ENCODE data around the gene SPHK1. TPM values are rescaled to one million over a fixed set of nuclear protein-coding genes. Genes with fewer than 3 reads are reported as not detected.
"Not testable (repeated sequence)": the region's sequence is repeated elsewhere in the genome, so short reads cannot be mapped to it uniquely, and the experiment has no call there.

SPHK1 gene
- total RNA-seq, 1 experiment from 2014 or later = 7.7 TPM

DNA sequence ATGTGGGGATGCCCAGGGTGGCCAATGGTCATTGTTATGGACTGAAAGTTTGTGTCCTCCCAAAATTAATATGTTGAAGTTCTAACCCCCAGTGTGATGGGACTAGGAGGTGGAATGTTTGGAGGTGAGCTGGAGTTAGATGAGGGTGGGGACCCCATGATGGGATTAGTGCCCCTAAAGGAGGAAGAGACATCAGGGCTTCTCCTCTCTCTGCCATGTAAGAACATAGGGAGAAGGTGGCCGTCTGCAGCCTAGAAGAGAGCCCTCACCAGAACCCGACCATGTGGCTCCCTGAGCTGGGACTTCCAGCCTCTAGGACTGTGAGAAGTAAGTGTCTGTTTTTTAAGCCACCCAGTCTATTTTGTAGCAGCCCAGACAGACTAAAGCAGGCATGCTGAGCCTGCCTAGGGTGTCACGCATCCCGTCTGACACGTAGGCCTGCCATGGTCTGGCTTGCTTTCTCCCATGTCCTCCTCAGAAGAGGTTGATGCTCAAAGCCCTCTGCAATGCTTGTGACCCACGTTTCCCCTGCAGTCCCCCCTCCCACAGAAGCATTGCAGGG is 26.7 kb upstream of the SPHK1 start:
- TF ChIP-seq, protein P1, sequence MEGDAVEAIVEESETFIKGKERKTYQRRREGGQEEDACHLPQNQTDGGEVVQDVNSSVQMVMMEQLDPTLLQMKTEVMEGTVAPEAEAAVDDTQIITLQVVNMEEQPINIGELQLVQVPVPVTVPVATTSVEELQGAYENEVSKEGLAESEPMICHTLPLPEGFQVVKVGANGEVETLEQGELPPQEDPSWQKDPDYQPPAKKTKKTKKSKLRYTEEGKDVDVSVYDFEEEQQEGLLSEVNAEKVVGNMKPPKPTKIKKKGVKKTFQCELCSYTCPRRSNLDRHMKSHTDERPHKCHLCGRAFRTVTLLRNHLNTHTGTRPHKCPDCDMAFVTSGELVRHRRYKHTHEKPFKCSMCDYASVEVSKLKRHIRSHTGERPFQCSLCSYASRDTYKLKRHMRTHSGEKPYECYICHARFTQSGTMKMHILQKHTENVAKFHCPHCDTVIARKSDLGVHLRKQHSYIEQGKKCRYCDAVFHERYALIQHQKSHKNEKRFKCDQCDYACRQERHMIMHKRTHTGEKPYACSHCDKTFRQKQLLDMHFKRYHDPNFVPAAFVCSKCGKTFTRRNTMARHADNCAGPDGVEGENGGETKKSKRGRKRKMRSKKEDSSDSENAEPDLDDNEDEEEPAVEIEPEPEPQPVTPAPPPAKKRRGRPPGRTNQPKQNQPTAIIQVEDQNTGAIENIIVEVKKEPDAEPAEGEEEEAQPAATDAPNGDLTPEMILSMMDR (IDR thresholded peaks at IDR 0.05; ENCODE audit: insufficient read depth in 1 of 2, low read depth in 1 of 2, low read length in 1 of 2, severe bottlenecking in 1 of 2, unreplicated experiment in 1 of 2) = no peak
- Mint-ChIP-seq H3K4me3 (ENCODE audit: unreplicated experiment) (no peak overlapping the region), H3K36me3 (ENCODE audit: insufficient read depth, unreplicated experiment) (peaks cover 6% of the 10 kb centered on the region), H3K27ac (ENCODE audit: unreplicated experiment) (no peak overlapping the region), H3K4me1 (ENCODE audit: low read depth, unreplicated experiment) (no peaks in the 10 kb centered on the region), H3K9me3 (ENCODE audit: unreplicated experiment) (no peaks in the 10 kb centered on the region), H3K27me3 (ENCODE audit: insufficient read depth, unreplicated experiment) (no peaks in the 10 kb centered on the region)
- H3K27me3 ChIP-seq (replicated peaks; ENCODE audit: control insufficient read depth, insufficient read depth, low read length) = no peaks in the 10 kb centered on the region
- 0 out of 2 replicates have a peak, but pooled peaks cover 4% of the 10 kb centered on the region for H3K4me1 ChIP-seq
- ChIA-PET POLR2A (no interaction called here), CTCF (interaction anchor here (0.7 kb wide), 1 partner anchor 850 kb away, joined by 9 read pairs; no protein-coding TSS in a partner anchor)
- BruUV-seq (replicated peaks) = no TSS peak
- intact Hi-C loops (cut with micrococcal nuclease; ENCODE audit: unreplicated experiment) = no loop called here
- DNase-seq = no peak
- H3K4me3 ChIP-seq (ENCODE audit: low read depth, low read length) = no peak overlapping the region
- H3K36me3 ChIP-seq (ENCODE audit: control insufficient read depth, insufficient read depth, low read length) = no peaks in the 10 kb centered on the region
- H3K9me3 ChIP-seq = no peaks in the 10 kb centered on the region

DNA sequence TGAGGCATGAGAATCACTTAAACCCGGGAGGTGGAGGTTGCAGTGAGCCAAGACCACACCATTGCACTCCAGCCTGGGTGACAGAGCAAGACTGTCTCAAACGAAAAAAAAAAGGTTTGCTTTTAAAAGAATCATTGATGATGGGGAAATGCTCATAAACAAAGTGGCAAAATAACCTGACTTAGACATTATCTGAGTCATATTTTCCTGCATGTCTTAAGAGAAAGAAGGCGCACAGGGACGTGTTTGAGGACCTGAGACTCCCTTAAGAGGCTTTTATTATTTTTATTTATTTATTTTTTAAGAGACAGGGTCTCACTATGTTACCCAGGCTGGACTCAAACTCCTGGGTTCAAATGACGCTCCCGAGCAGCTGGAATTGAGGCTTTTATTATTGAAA is 25.0 kb upstream of the SPHK1 start:
- Histone ChIP-seq H3K4me1 (0 out of 2 replicates have a peak, but pooled peaks cover 4% of the 10 kb centered on the region), H3K27me3 (replicated peaks; ENCODE audit: control insufficient read depth, insufficient read depth, low read length) (no peaks in the 10 kb centered on the region), H3K9me3 (no peaks in the 10 kb centered on the region), H3K4me3 (ENCODE audit: low read depth, low read length) (no peak overlapping the region), H3K36me3 (ENCODE audit: control insufficient read depth, insufficient read depth, low read length) (no peaks in the 10 kb centered on the region)
- Mint-ChIP-seq H3K4me1 (ENCODE audit: low read depth, unreplicated experiment) (no peaks in the 10 kb centered on the region), H3K36me3 (ENCODE audit: insufficient read depth, unreplicated experiment) (no peaks in the 10 kb centered on the region), H3K9me3 (ENCODE audit: unreplicated experiment) (no peaks in the 10 kb centered on the region), H3K27me3 (ENCODE audit: insufficient read depth, unreplicated experiment) (no peaks in the 10 kb centered on the region), H3K4me3 (ENCODE audit: unreplicated experiment) (no peak overlapping the region), H3K27ac (ENCODE audit: unreplicated experiment) (no peak overlapping the region)
- TF ChIP-seq, protein P1 (IDR thresholded peaks at IDR 0.05; ENCODE audit: insufficient read depth in 1 of 2, low read depth in 1 of 2, low read length in 1 of 2, severe bottlenecking in 1 of 2, unreplicated experiment in 1 of 2) = no peak
- ChIA-PET POLR2A (no interaction called here), CTCF (no interaction called here)
- intact Hi-C loops (cut with micrococcal nuclease; ENCODE audit: unreplicated experiment) = no loop called here
- DNase-seq = no peak
- no TSS peak for BruUV-seq (replicated peaks)

DNA sequence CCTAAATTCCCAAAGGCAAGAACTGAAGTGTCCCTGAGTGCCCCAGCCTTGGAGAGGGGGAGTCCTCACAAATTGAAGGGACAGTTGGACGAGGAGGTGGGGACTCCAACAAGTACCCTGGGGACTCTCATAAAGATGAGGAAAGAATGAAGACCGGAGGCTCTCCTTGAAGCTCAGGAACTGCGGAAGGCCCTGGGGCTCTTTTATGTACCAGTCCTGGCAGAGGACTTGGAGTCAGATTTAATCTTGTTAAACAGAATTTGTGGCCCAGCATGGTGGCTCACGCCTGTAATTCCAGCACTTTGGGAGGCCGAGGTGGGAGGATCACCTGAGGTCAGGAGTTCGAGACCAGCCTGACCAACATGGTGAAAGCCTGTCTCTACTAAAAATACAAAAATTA is 24.6 kb upstream of the SPHK1 start:
- H3K27ac Mint-ChIP-seq (ENCODE audit: unreplicated experiment); DNase-seq; intact Hi-C loops (cut with micrococcal nuclease; ENCODE audit: unreplicated experiment); BruUV-seq (replicated peaks); H3K4me1 ChIP-seq; H3K36me3 ChIP-seq (ENCODE audit: control insufficient read depth, insufficient read depth, low read length); POLR2A ChIA-PET; H3K9me3 Mint-ChIP-seq (ENCODE audit: unreplicated experiment); H3K9me3 ChIP-seq; H3K4me3 ChIP-seq (ENCODE audit: low read depth, low read length); CTCF ChIA-PET; H3K36me3 Mint-ChIP-seq (ENCODE audit: insufficient read depth, unreplicated experiment); H3K27me3 ChIP-seq (replicated peaks; ENCODE audit: control insufficient read depth, insufficient read depth, low read length); H3K27me3 Mint-ChIP-seq (ENCODE audit: insufficient read depth, unreplicated experiment); H3K4me3 Mint-ChIP-seq (ENCODE audit: unreplicated experiment); H3K4me1 Mint-ChIP-seq (ENCODE audit: low read depth, unreplicated experiment): not testable (repeated sequence)

DNA sequence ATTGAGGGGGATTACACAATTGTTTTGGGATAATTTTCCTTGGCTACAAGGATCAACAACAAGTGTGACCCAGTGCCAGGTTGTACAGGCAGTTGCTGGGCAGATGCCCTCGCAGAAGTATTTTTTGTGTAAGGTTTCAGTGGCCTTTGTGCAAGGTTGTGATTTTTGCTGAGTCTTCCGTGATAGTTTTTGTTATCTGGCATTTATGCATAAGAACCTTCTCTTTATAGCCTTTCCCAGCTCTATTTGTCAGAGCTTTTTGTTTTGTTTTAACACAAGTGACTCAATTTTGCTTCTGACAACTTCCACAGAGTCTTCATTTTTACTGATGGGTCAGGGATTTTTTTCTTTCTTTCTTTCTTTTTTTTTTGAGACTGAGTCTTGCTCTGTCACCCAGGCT is 23.9 kb upstream of the SPHK1 start:
- Histone ChIP-seq H3K4me3 (ENCODE audit: low read depth, low read length) (no peak overlapping the region), H3K36me3 (ENCODE audit: control insufficient read depth, insufficient read depth, low read length) (no peaks in the 10 kb centered on the region), H3K4me1 (no peaks in the 10 kb centered on the region), H3K27me3 (replicated peaks; ENCODE audit: control insufficient read depth, insufficient read depth, low read length) (no peaks in the 10 kb centered on the region), H3K9me3 (no peaks in the 10 kb centered on the region)
- Mint-ChIP-seq H3K4me1 (ENCODE audit: low read depth, unreplicated experiment) (no peaks in the 10 kb centered on the region), H3K4me3 (ENCODE audit: unreplicated experiment) (no peak overlapping the region), H3K27ac (ENCODE audit: unreplicated experiment) (no peak overlapping the region), H3K27me3 (ENCODE audit: insufficient read depth, unreplicated experiment) (no peaks in the 10 kb centered on the region), H3K36me3 (ENCODE audit: insufficient read depth, unreplicated experiment) (no peaks in the 10 kb centered on the region), H3K9me3 (ENCODE audit: unreplicated experiment) (no peaks in the 10 kb centered on the region)
- ChIA-PET POLR2A (no interaction called here), CTCF (no interaction called here)
- intact Hi-C loops (cut with micrococcal nuclease; ENCODE audit: unreplicated experiment) = no loop called here
- TF ChIP-seq, protein P1 (IDR thresholded peaks at IDR 0.05; ENCODE audit: insufficient read depth in 1 of 2, low read depth in 1 of 2, low read length in 1 of 2, severe bottlenecking in 1 of 2, unreplicated experiment in 1 of 2) = no peak
- BruUV-seq (replicated peaks) = no TSS peak
- no peak for DNase-seq
